ENCODE data around the gene POU6F1. TPM values are rescaled to one million over a fixed set of nuclear protein-coding genes. Genes with fewer than 3 reads are reported as not detected.
"Not testable (repeated sequence)": the region's sequence is repeated elsewhere in the genome, so short reads cannot be mapped to it uniquely, and the experiment has no call there.

POU6F1 gene
- total RNA-seq, 1 donor from 2014 or later: 5.5 TPM

GRCh38 chr12:51242876-51243275 lies 25.0 kb upstream of the POU6F1 start:
- intact Hi-C loops (cut with micrococcal nuclease): loop anchor here (10.0 kb wide), 1 partner anchor 158 kb away; the partner anchor contains the start of gene CSRNP2
- no peak overlapping the region for H3K4me3 Mint-ChIP-seq (ENCODE audit: low read depth)
- no peaks in the 10 kb centered on the region for H3K9me3 Mint-ChIP-seq

DNA sequence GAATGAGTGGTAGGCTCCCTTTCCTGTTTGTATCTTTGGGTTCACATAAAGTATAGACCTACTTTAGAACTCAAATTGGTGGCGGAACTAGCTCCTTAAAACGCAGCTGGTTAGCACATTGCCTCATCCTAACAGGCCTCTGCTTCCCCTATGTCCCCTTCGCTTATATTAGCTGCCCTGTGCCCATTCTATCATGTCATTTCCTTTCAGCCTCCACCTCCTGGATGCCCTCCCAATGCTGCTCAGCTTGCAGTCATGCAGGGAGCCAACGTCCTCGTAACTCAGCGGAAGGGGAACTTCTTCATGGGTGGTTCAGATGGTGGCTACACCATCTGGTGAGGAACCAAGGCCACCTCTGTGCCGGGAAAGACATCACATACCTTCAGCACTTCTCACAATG lies 24.3 kb upstream of the POU6F1 start:
- peak overlapping the region; percentile 43 for H3K27ac Mint-ChIP-seq
- H3K4me3 Mint-ChIP-seq (ENCODE audit: low read depth): peak overlapping the region; percentile 3
- intact Hi-C loops (cut with micrococcal nuclease): loop anchor here (10.0 kb wide), 1 partner anchor 157 kb away; the partner anchor contains the start of gene CSRNP2
- H3K27me3 Mint-ChIP-seq (ENCODE audit: low read depth): no peaks in the 10 kb centered on the region
- H3K36me3 Mint-ChIP-seq (ENCODE audit: low read depth): peaks cover 56% of the 10 kb centered on the region
- DNase-seq (ENCODE audit: low spot score): no peak
- no peaks in the 10 kb centered on the region for H3K9me3 Mint-ChIP-seq
- H3K4me1 Mint-ChIP-seq (ENCODE audit: low read depth): peaks cover 51% of the 10 kb centered on the region

More at GRCh38 chr12:51242876-51243275, 25.0 kb upstream of the POU6F1 start:
- Mint-ChIP-seq H3K4me1 (ENCODE audit: low read depth) (peaks cover 57% of the 10 kb centered on the region), H3K36me3 (ENCODE audit: low read depth) (peaks cover 56% of the 10 kb centered on the region), H3K27me3 (ENCODE audit: low read depth) (no peaks in the 10 kb centered on the region), H3K27ac (peak overlapping the region; percentile 13)
- no peak for DNase-seq (ENCODE audit: low spot score)

GRCh38 chr12:51240971-51241370 lies 23.1 kb upstream of the POU6F1 start:
- Mint-ChIP-seq H3K9me3 (no peaks in the 10 kb centered on the region), H3K4me1 (ENCODE audit: low read depth) (peaks cover 40% of the 10 kb centered on the region), H3K36me3 (ENCODE audit: low read depth) (peaks cover 49% of the 10 kb centered on the region), H3K27ac (no peak overlapping the region), H3K27me3 (ENCODE audit: low read depth) (no peaks in the 10 kb centered on the region), H3K4me3 (ENCODE audit: low read depth) (peak overlapping the region; percentile 93)
- no peak for DNase-seq (ENCODE audit: low spot score)
- intact Hi-C loops (cut with micrococcal nuclease): loop anchor here (10.0 kb wide), 1 partner anchor 156 kb away; the partner anchor contains the start of gene CSRNP2

DNA sequence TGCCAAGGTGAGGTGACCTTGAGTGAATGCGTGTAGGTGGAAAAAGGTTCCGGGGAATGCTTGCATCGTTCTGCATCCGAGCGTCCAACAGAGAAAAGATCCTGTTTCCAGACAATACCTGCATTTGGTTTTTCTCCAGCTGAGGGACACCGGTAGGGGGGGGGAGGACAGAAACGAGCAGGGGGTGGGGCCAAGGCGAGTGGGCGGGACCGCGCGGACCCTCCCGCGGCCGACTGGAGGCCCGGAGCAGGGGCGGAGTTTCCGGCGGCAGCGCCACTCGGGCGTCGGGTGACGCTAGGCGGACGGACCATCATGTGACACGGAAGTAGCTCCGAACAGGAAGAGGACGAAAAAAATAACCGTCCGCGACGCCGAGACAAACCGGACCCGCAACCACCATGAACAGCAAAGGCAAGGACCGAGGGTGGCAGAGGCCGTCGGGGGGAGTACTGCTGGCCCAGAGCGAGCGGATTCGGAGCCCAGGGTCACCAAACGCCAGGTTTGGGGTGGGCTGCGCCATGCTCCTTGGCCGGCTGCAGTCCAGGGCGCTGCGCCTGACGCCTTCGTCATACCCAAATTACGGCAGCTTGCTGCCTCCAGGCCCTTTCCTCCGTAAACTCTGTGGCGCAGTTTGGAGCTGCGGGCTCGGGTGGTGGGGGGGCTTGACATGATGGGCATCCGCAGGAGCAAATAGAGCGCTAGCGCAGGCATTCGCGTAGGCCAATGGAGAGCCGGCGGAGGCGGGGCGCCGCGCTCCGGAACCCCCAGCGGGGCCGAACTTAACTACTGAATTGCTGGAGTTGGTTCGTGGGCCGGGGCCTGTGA lies 20.9 kb upstream of the POU6F1 start, which contains the start of gene DAZAP2:
Gene DAZAP2, plus strand, starts transcription at position 317 of the 825 bp plus-strand sequence. Its CDS starts 82 bp downstream, at position 399.
- peak; percentile 92 for DNase-seq (ENCODE audit: low spot score)
- H3K27ac Mint-ChIP-seq: peak within 1 kb of the TSS; percentile 100
- peaks cover 5% of the 10 kb centered on the region for H3K27me3 Mint-ChIP-seq (ENCODE audit: low read depth)
- peak within 1 kb of the TSS; percentile 93 for H3K4me3 Mint-ChIP-seq (ENCODE audit: low read depth)
- H3K36me3 Mint-ChIP-seq (ENCODE audit: low read depth): peaks cover 39% of the 10 kb centered on the region
- intact Hi-C loops (cut with micrococcal nuclease): loop anchor here (1.0 to 5.0 kb wide), 3 partner anchors 20 to 190 kb away; partner anchors contain the start of genes LETMD1, POU6F1 and TFCP2
- peaks cover 31% of the 10 kb centered on the region for H3K4me1 Mint-ChIP-seq (ENCODE audit: low read depth)
- no peaks in the 10 kb centered on the region for H3K9me3 Mint-ChIP-seq

DNA sequence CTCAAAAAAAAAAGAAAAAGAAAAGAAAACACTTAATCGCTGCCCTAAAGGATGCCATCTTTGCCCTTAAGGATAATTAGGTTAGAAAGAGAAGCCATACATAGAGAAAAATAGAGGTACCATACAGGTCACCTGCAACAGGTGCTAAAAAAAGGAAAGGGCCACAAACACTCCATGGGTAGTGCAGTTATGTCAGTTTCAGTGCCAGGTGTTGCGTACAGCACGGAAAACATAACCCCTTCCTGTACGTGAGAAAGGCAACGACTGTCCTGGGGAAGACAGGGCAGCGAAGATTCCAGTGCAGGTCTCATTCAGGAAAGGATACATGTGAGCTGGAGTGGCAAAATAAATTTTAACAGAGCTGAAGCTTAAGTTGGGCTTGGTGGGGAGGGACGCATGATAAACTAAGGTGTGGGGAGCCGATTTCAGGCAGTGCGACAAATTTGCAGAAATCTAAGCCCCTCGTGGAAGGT lies 20.2 kb upstream of the POU6F1 start:
- intact Hi-C loops (cut with micrococcal nuclease): loop anchor here (1.0 to 5.0 kb wide), 2 partner anchors 20 to 66 kb away; partner anchors contain the start of genes POU6F1 and TFCP2
- DNase-seq (ENCODE audit: low spot score): no peak
- H3K36me3 Mint-ChIP-seq (ENCODE audit: low read depth): peaks cover 37% of the 10 kb centered on the region
- peak overlapping the region; percentile 93 for H3K4me3 Mint-ChIP-seq (ENCODE audit: low read depth)
- no peaks in the 10 kb centered on the region for H3K9me3 Mint-ChIP-seq
- peaks cover 5% of the 10 kb centered on the region for H3K27me3 Mint-ChIP-seq (ENCODE audit: low read depth)
- H3K27ac Mint-ChIP-seq: peak overlapping the region; percentile 100
- peaks cover 30% of the 10 kb centered on the region for H3K4me1 Mint-ChIP-seq (ENCODE audit: low read depth)

- Mint-ChIP-seq H3K4me1 (ENCODE audit: low read depth) (peaks cover 6% of the 10 kb centered on the region), H3K36me3 (ENCODE audit: low read depth) (peaks cover 3% of the 10 kb centered on the region), H3K9me3 (no peaks in the 10 kb centered on the region)
These were observed 16.7 kb upstream of the POU6F1 start for GRCh38 chr12:51234530-51234929.

GRCh38 chr12:51232642-51233041 lies 14.8 kb upstream of the POU6F1 start:
- Mint-ChIP-seq H3K4me1 (ENCODE audit: low read depth) (no peaks in the 10 kb centered on the region), H3K9me3 (no peaks in the 10 kb centered on the region), H3K27ac (no peak overlapping the region), H3K36me3 (ENCODE audit: low read depth) (no peaks in the 10 kb centered on the region), H3K27me3 (ENCODE audit: low read depth) (peaks cover 9% of the 10 kb centered on the region), H3K4me3 (ENCODE audit: low read depth) (no peak overlapping the region)
- DNase-seq (ENCODE audit: low spot score): no peak
- intact Hi-C loops (cut with micrococcal nuclease): no loop called here

More at GRCh38 chr12:51234530-51234929, 16.7 kb upstream of the POU6F1 start:
- H3K27ac Mint-ChIP-seq: no peak overlapping the region
- DNase-seq (ENCODE audit: low spot score): no peak
- H3K4me3 Mint-ChIP-seq (ENCODE audit: low read depth): no peak overlapping the region
- intact Hi-C loops (cut with micrococcal nuclease): no loop called here
- H3K27me3 Mint-ChIP-seq (ENCODE audit: low read depth): peaks cover 9% of the 10 kb centered on the region

DNA sequence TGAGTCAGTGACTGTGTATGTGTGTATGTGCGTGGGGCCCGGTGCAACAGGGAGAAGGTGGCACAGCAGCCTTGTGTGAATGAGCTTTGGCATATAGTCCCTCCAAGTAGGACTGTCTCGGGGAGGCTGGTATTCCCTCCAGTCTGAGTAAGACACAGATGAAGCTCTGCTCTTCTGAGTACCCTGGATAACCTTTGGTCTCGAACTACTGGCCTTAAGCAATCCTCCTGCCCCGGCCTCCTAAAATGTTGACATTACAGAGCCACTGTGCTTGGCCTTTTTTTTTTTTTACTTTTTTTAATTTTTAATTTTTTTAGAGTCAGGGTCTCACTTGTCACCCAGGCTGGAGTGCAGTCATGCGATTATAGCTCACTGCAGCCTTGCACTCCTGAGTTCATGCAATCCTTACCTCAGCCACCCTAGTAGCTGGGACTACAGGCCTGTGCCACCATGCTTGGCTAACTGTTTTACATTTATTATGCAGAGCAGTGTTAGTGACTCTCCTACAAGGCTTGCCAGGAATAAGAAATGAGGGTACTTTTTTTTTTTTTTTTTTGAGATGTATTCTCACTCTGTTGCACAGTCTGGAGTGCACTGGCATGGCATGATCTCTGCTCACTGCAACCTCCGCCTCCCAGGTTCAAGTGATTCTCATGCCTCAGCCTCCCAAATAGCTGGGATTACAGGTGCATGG lies 11.4 kb upstream of the POU6F1 start:
- Mint-ChIP-seq H3K4me1 (ENCODE audit: low read depth) (no peaks in the 10 kb centered on the region), H3K27me3 (ENCODE audit: low read depth) (peaks cover 3% of the 10 kb centered on the region), H3K27ac (no peak overlapping the region), H3K9me3 (no peaks in the 10 kb centered on the region), H3K36me3 (ENCODE audit: low read depth) (no peaks in the 10 kb centered on the region), H3K4me3 (ENCODE audit: low read depth) (no peak overlapping the region)
- DNase-seq (ENCODE audit: low spot score): no peak
- intact Hi-C loops (cut with micrococcal nuclease): no loop called here

- H3K4me3 Mint-ChIP-seq (ENCODE audit: low read depth): no peak overlapping the region
- H3K27me3 Mint-ChIP-seq (ENCODE audit: low read depth): peaks cover 3% of the 10 kb centered on the region
- H3K4me1 Mint-ChIP-seq (ENCODE audit: low read depth): no peaks in the 10 kb centered on the region
- intact Hi-C loops (cut with micrococcal nuclease): no loop called here
- no peak overlapping the region for H3K27ac Mint-ChIP-seq
- no peaks in the 10 kb centered on the region for H3K36me3 Mint-ChIP-seq (ENCODE audit: low read depth)
- no peaks in the 10 kb centered on the region for H3K9me3 Mint-ChIP-seq
- no peak for DNase-seq (ENCODE audit: low spot score)
These were observed 10.1 kb upstream of the POU6F1 start for GRCh38 chr12:51227962-51228361.

DNA sequence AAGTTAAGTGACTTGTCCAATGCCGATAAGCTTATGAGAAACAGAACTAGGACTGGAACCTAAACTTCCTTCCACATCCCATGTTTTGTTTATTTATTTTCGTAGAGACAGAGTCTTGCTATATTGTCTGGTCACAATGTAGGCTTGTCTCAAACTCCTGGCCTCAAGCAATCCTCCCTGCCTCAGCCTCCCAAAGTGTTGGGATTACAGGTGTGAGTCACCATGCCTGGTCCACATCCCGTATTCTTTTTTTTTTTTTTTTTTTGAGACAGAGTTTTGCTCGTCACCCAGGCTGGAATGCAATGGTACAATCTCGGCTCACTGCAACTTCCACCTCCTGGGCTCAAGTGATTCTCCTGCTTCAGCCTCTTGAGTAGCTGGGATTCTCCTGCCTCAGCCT lies 9.2 kb upstream of the POU6F1 start:
- H3K9me3 Mint-ChIP-seq; H3K4me1 Mint-ChIP-seq (ENCODE audit: low read depth); H3K27ac Mint-ChIP-seq; DNase-seq (ENCODE audit: low spot score); intact Hi-C loops (cut with micrococcal nuclease); H3K27me3 Mint-ChIP-seq (ENCODE audit: low read depth); H3K4me3 Mint-ChIP-seq (ENCODE audit: low read depth); H3K36me3 Mint-ChIP-seq (ENCODE audit: low read depth): not testable (repeated sequence)

DNA sequence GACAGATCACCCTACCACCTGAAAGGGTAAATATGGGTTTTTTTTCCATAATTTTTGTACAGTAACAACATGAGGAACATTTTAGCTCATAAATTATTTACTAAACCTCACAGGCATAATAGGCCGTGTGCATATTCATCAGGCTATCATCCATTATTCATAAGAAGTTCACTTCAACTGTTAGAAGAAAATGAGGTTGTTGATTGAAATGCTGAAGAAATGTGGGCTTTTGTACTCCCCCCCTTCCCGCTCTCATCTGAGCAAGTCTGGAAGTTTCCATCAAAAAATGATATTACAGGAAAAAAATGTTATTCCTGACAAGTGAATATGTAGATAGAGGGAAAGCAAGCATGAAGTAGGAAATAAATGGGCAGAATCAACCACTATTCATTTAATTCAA lies 7.9 kb upstream of the POU6F1 start:
- Mint-ChIP-seq H3K27me3 (ENCODE audit: low read depth) (no peaks in the 10 kb centered on the region), H3K27ac (no peak overlapping the region)

DNA sequence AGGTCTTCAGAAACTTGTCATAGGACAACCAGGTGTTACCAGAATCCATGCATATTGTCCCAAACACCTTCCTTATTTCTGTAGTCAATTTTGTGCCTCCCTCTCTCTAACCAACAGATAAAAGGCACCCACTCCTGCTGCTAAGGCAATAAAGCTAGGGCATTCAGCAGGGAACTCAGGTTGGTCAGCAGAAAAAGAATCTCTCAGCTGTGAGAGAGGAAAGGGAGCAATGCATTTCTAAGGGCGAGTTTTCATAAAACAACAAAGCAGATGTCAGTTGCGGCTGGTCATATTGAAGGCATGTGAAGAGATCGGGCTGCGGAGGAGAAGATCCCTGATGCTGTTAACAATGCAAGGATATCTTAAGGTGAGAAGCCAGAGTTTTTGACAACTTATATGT lies 7.4 kb upstream of the POU6F1 start:
- no peak overlapping the region for H3K27ac Mint-ChIP-seq
- no peak for DNase-seq (ENCODE audit: low spot score)
- no peaks in the 10 kb centered on the region for H3K4me1 Mint-ChIP-seq (ENCODE audit: low read depth)
- intact Hi-C loops (cut with micrococcal nuclease): no loop called here
- no peaks in the 10 kb centered on the region for H3K36me3 Mint-ChIP-seq (ENCODE audit: low read depth)
- no peak overlapping the region for H3K4me3 Mint-ChIP-seq (ENCODE audit: low read depth)
- no peaks in the 10 kb centered on the region for H3K27me3 Mint-ChIP-seq (ENCODE audit: low read depth)
- no peaks in the 10 kb centered on the region for H3K9me3 Mint-ChIP-seq

More for the DNA sequence above, 7.9 kb upstream of the POU6F1 start:
- no peak overlapping the region for H3K4me3 Mint-ChIP-seq (ENCODE audit: low read depth)
- H3K9me3 Mint-ChIP-seq: no peaks in the 10 kb centered on the region
- no peaks in the 10 kb centered on the region for H3K36me3 Mint-ChIP-seq (ENCODE audit: low read depth)
- no peaks in the 10 kb centered on the region for H3K4me1 Mint-ChIP-seq (ENCODE audit: low read depth)
- DNase-seq (ENCODE audit: low spot score): no peak
- intact Hi-C loops (cut with micrococcal nuclease): no loop called here

Measured in activated T-helper 2 cell treated with anti-CD3 and anti-CD28 coated beads, Interferon-gamma antibody, Interleukin-2, Interleukin-4, amounts not matched to agents 10 μg/mL and 5 μg/mL and 100 μg/mL, durations not matched to agents 14 hours and 24 hours and 36 hours (primary cell).